Epithelial cell of esophagus (primary cell): ENCODE results near the gene CSTF1.

Source experiments
- DNase-seq: peaks from one replicate; pipeline ENCODE4 v3.0.0; 2010; ENCODE audit warnings: low read depth
- H3K4me3 ChIP-seq: 2 replicates; pipeline ENCODE4 v1.5.1; 2011; ENCODE audit warnings: mild to moderate bottlenecking, low read length, control low read depth
- TF ChIP-seq, protein P1 (sequence below): IDR thresholded peaks from 2 replicates; pipeline ENCODE4 v1.5.1; 2011; ENCODE audit warnings: low read depth, mild to moderate bottlenecking, low read length, control low read depth, inconsistent platforms; ENCODE audit not compliant: insufficient read depth; ENCODE audit errors: missing control alignments

Gene CSTF1

GRCh38 chr20:56392132-56392880, at the start of gene CSTF1, which contains the start of gene AURKA:
TSS of gene CSTF1 (plus strand) at chr20:56392645. CDS start at chr20:56395553, 2,908 bp downstream.
TSS of gene AURKA (minus strand) at chr20:56392215. CDS start at chr20:56388197, 4,018 bp downstream.
- peak; percentile 100 for DNase-seq
- peak within 1 kb of the TSS; percentile 96 for H3K4me3 ChIP-seq
- TF ChIP-seq, protein P1, sequence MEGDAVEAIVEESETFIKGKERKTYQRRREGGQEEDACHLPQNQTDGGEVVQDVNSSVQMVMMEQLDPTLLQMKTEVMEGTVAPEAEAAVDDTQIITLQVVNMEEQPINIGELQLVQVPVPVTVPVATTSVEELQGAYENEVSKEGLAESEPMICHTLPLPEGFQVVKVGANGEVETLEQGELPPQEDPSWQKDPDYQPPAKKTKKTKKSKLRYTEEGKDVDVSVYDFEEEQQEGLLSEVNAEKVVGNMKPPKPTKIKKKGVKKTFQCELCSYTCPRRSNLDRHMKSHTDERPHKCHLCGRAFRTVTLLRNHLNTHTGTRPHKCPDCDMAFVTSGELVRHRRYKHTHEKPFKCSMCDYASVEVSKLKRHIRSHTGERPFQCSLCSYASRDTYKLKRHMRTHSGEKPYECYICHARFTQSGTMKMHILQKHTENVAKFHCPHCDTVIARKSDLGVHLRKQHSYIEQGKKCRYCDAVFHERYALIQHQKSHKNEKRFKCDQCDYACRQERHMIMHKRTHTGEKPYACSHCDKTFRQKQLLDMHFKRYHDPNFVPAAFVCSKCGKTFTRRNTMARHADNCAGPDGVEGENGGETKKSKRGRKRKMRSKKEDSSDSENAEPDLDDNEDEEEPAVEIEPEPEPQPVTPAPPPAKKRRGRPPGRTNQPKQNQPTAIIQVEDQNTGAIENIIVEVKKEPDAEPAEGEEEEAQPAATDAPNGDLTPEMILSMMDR = no peak

- no peak for DNase-seq
These were observed 49.7 kb upstream of the CSTF1 start for GRCh38 chr20:56342783-56343182.

GRCh38 chr20:56343861-56344381, 48.5 kb upstream of the CSTF1 start:
- H3K4me3 ChIP-seq = no peak overlapping the region
- TF ChIP-seq, protein P1 = peak; percentile 63
- DNase-seq = peak; percentile 43

More at GRCh38 chr20:56342783-56343182, 49.7 kb upstream of the CSTF1 start:
- no peak overlapping the region for H3K4me3 ChIP-seq
- TF ChIP-seq, protein P1 = no peak

- DNase-seq = no peak
- H3K4me3 ChIP-seq = no peak overlapping the region
- TF ChIP-seq, protein P1 = no peak
These were observed 46.5 kb upstream of the CSTF1 start for GRCh38 chr20:56345911-56346310.

GRCh38 chr20:56347628-56348304, 44.7 kb upstream of the CSTF1 start:
- H3K4me3 ChIP-seq = no peak overlapping the region
- TF ChIP-seq, protein P1 = no peak
- no peak for DNase-seq

GRCh38 chr20:56348305-56348693, 44.1 kb upstream of the CSTF1 start:
- no peak overlapping the region for H3K4me3 ChIP-seq

More at GRCh38 chr20:56348305-56348693, 44.1 kb upstream of the CSTF1 start:
- TF ChIP-seq, protein P1 = no peak
- DNase-seq = no peak
